NCI-H1417 (cell line): ENCODE measurements around the gene MB21D2.

Experiments
- DNase-seq, 3 experiments: peaks; one replicate each; lab custom pipeline; 2025; lab: John Stamatoyannopoulos, UW

MB21D2 gene

GRCh38 chr3:192890347-192891335 is 27.0 kb downstream of the MB21D2 start:
- no peak for DNase-seq

DNA sequence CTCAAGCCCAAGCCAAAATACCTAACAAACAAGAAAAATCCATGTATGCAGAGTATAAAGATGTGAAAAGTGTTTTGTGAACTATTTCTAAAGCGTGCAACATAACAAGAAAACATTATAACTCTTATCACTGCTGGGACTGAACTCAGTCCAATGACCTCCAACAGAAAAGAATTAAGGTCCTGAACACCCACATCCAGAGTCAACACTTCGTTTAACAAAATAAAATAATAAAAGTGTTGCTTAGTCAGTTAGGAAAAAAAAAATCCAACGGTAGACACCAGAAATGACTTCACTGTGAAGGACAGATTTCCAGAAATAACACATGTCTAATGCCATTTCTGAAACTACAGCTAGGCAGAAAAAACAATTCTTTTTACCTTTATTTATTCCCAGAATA is 28.0 kb downstream of the MB21D2 start:
- DNase-seq = no peak

GRCh38 chr3:192888190-192888589 is 29.5 kb downstream of the MB21D2 start:
- no peak for DNase-seq

GRCh38 chr3:192887701-192888100 is 30.0 kb downstream of the MB21D2 start:
- no peak for DNase-seq

GRCh38 chr3:192887047-192887446 is 30.6 kb downstream of the MB21D2 start:
- DNase-seq = no peak

- no peak for DNase-seq
Observed at GRCh38 chr3:192884777-192885773, 32.6 kb downstream of the MB21D2 start.

DNA sequence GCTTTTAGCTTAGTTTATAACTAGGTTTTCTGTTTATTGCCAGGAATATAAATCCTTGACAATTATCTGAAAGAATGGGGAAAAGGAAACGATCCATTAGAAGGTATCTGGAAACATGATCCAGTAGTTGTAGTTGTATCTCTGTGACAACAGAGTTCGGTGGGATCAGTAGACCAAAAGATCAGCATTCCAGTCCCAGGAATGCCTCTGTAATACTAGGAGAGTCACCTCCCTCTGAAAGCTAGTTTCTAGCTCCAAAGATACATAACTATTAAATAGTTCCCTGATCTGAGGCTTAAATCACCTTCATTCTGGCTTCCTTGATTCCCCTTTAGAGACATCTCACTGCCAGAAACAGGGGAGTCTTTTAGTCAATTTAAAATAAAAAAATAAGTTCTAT is 34.1 kb downstream of the MB21D2 start:
- DNase-seq = no peak

DNA sequence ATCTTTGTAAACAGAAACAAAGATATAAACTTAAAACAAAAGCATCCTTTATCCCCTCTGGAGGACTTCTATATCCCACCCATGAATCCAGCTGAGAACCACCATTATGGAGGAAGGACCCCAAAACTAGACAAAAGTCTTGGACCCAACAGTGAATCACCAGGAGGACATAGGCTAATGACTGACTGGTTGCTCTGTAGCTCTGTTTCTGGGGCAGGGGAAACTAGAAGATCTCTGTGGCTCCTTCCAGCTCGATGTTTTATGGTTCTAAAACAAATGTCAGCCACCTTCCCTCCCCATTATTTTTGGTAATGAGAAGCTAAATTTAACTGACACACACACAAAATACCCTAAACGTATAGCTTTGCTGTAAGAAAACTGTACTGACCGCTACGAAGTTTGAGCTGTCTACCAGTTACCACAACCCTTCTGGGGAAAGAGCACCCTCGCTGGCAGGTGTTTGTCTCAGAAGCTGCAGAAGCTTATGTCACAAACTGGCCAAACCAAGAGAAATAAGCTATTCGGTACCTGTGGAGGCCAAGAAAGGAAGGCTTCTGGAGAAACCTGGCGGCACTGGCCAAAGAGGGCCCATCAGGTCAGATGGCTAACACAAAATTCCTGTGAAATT is 36.4 kb downstream of the MB21D2 start:
- no peak for DNase-seq

GRCh38 chr3:192880313-192880712 is 37.3 kb downstream of the MB21D2 start:
- no peak for DNase-seq

- no peak for DNase-seq
Observed at GRCh38 chr3:192879346-192880031, 38.2 kb downstream of the MB21D2 start.

GRCh38 chr3:192875971-192876565 is 41.6 kb downstream of the MB21D2 start:
- peak in 2 of 3 experiments; percentile 7 to 24 for DNase-seq

- no peak for DNase-seq
Observed at GRCh38 chr3:192870822-192871221, 46.8 kb downstream of the MB21D2 start.

GRCh38 chr3:192869131-192870031 is 48.3 kb downstream of the MB21D2 start:
- DNase-seq = peak in 1 of 3 experiments; percentile 38

GRCh38 chr3:192867645-192868044 is 50.0 kb downstream of the MB21D2 start:
- no peak for DNase-seq

DNA sequence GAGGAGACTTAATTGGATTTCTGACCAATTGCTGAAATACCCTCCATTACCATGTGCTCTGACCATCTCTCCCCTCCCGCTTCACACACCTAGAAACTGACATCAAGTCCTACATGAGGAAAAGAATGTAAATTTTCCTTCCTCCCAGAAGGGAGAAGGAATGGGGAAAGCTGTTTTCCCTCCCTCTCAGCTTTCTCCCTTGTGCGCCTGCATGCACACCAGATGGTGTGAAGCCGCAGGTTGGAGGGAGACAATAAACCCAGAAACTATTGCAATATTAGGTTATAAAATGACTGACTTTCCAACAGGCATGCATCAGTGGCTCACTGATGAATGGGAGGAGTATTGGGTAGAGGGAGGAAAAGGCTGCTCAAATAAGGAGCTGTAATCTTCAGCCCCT is 50.9 kb downstream of the MB21D2 start:
- no peak for DNase-seq

DNA sequence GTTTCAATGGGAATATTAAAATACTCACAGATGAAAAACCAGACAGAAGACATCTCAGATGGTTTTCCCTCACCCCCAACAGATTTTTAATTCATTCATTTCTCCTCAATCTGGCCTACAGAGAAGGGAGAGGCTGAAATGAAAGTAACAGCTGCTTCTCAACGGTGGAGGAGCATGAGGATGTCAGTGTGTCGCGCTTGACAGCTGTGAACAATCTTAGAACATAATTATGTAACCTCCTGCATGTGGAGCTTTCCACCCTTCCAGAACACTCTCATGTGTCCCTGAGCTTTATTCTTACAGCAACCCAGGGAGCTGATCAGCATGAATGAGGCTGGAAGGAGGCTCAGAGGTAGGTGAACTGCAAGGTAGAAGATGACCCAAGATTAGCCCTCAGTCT is 52.7 kb downstream of the MB21D2 start:
- no peak for DNase-seq

GRCh38 chr3:192863091-192863420 is 54.6 kb downstream of the MB21D2 start:
- DNase-seq = no peak

DNA sequence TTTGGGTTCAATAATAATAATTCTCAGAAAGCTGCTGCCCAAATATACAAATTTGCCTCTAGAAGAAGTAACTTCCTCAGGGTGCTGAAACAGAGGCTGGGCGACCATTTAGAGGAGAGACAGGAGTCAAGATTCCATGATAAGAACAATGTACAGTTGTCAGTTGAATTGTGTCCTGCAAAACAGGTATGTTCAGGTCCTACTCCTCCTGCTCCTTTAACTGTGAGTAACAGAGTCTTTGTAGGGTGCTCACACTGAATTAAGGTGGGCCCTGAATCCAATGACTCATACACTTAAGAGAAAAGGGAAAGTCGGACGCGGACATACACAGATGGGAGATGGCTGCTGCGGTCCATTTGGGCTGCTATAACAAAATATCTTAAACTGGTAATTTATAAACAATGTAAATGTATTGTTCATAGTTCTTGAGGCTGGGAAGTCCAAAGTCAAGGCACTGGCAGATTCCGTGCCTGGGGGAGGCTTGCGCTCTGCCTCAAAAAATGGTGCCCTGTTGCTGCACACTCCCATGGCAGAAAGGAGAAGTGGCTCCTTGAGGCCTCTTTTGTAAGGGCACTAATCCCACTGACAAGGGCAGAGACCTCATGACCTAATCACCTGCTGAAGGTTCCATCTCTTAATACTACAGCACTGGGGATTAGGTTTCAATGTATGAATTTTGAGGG is 55.1 kb downstream of the MB21D2 start:
- no peak for DNase-seq

GRCh38 chr3:192861972-192862371 is 55.7 kb downstream of the MB21D2 start:
- DNase-seq = no peak
